Transverse colon (tissue), 4 donors: ENCODE data around the gene ADD1. TPM values are rescaled to one million over a fixed set of nuclear protein-coding genes. Genes with fewer than 3 reads are reported as not detected.
"Not testable (repeated sequence)": the region's sequence is repeated elsewhere in the genome, so short reads cannot be mapped to it uniquely, and the experiment has no call there.

Experiments used
- DNase-seq: peaks from one replicate; pipeline ENCODE4 v3.0.0-alpha.2; 2019
- H3K27ac ChIP-seq, 4 donors: fragments of 200-600 bp; sonication (generic); 2 replicates each; pipeline ENCODE4 v1.5.1; 2016 to 2018; ENCODE audit warnings: inconsistent platforms in 4 of 4
- H3K27me3 ChIP-seq: fragments of 200-600 bp; sonication (generic); 2 replicates; pipeline ENCODE4 v1.5.1; 2017; ENCODE audit warnings: inconsistent platforms
- H3K36me3 ChIP-seq, 4 donors: fragments of 200-600 bp; sonication (generic); 2 replicates each; pipeline ENCODE4 v1.5.1; 2017 to 2019; ENCODE audit warnings: inconsistent platforms in 4 of 4
- H3K4me1 ChIP-seq, 4 donors: fragments of 200-600 bp; sonication (generic); 2 replicates each; pipeline ENCODE4 v1.5.1; 2017 to 2020; ENCODE audit warnings: inconsistent platforms in 4 of 4
- H3K4me3 ChIP-seq, 4 donors: fragments of 200-600 bp; sonication (generic); 1 replicate in 1 of 4; 2 replicates in 3 of 4; pipeline versions ENCODE4 v1.5.1 to v1.6.1; 2017 to 2019; ENCODE audit warnings: inconsistent platforms in 4 of 4
- H3K9me3 ChIP-seq, 2 donors: fragments of 200-600 bp; sonication (generic); 2 replicates each; pipeline ENCODE4 v1.5.1; 2017 to 2019; ENCODE audit warnings: inconsistent platforms in 2 of 2
- CTCF ChIP-seq, 5 experiments: fragments of 200-600 bp in 3 of 5; fragments of 450-650 bp in 2 of 5; sonication (generic) in 3 of 5; IDR thresholded peaks; 1 replicate in 2 of 5; 2 replicates in 3 of 5; pipeline ENCODE4 v1.5.1; 2016 to 2017; ENCODE audit warnings: antibody characterized with exemption in 5 of 5, inconsistent platforms in 3 of 5, mild to moderate bottlenecking in 2 of 5, moderate library complexity in 1 of 5
- EP300 ChIP-seq: sonication (generic); formaldehyde crosslinking; IDR thresholded peaks from one replicate; pipeline ENCODE4 v1.6.1; 2017; ENCODE audit warnings: antibody characterized with exemption, low read depth
- POLR2A ChIP-seq: fragments of 450-650 bp; IDR thresholded peaks from one replicate; pipeline ENCODE4 v1.6.1; 2016; ENCODE audit warnings: antibody characterized with exemption, mild to moderate bottlenecking, moderate library complexity
- POLR2AphosphoS5 ChIP-seq, 3 donors: sonication (generic); formaldehyde crosslinking; IDR thresholded peaks; one replicate each; pipeline ENCODE4 v1.6.1; 2016; ENCODE audit warnings: antibody characterized with exemption in 3 of 3
- WGBS, 2 donors: methylation state at CpG; one replicate each; pipeline ENCODE4 v1.1.5; 2018; ENCODE audit warnings: low coverage in 1 of 2; 5-methylcytosine and 5-hydroxymethylcytosine counted together
- in situ Hi-C, 4 donors: fragments of 200-750 bp; cut with MboI; loops; one replicate each; pipeline versions ENCODE4 v1.15.0 to v1.15.1; 2017; ENCODE audit warnings: low sequenced_read_pairs in 3 of 4, low pct_ligation_motif_present in 1 of 4, low pct_unique_long_range_greater_than_20kb in 1 of 4
- intact Hi-C: fragments of 100-400 bp; cut with DNase I; formaldehyde crosslinking; loops from one replicate; pipeline ENCODE4 v1.15.1; 2023; ENCODE audit warnings: low total_unique reads
- total RNA-seq, 4 donors: library from RNA; depleted of rRNA; stranded (reverse); fragments of >200 nt; gene quantifications; one replicate each; pipeline ENCODE4 v1.1.0, GENCODE V29; 2016

The ADD1 gene
- total RNA-seq, 4 donors from 2014 or later: 218 to 392 (median 299) TPM

GRCh38 chr4:2922453-2923101 lies 78.9 kb downstream of the ADD1 start:
- H3K27me3 ChIP-seq, intact Hi-C loops, H3K4me3 ChIP-seq, in situ Hi-C loops, H3K9me3 ChIP-seq: not testable (repeated sequence)
- WGBS, 2 donors: 39% methylated on average over 5 of the region's 7 CpGs; no CpG with 5 or more reads in 1 of the 2 donors
- Histone ChIP-seq H3K4me1 (peaks cover 4 to 12% (median 8%) of the 10 kb centered on the region in 4 donors), H3K36me3 (peaks cover 0 to 27% (median 1%) of the 10 kb centered on the region in 4 donors), H3K27ac (peak overlapping the region in 2 of 4 donors; percentile 30 to 34)
- peak; percentile 56 for DNase-seq

- 76% methylated on average over 10 of the region's 10 CpGs; no CpG with 5 or more reads in 1 of the 2 donors for WGBS, 2 donors
- Histone ChIP-seq H3K4me3 (no peak overlapping the region), H3K4me1 (peaks cover 4 to 12% (median 8%) of the 10 kb centered on the region in 4 donors), H3K36me3 (peaks cover 0 to 28% (median 4%) of the 10 kb centered on the region in 4 donors), H3K27me3 (no peaks in the 10 kb centered on the region), H3K27ac (peak overlapping the region in 2 of 4 donors; percentile 30 to 34), H3K9me3 (no peaks in the 10 kb centered on the region)
- no peak for TF ChIP-seq POLR2AphosphoS5 (IDR thresholded peaks at IDR 0.05)
- TF ChIP-seq EP300: no peak
- no peak for TF ChIP-seq CTCF (IDR thresholded peaks at IDR 0.05)
- TF ChIP-seq POLR2A: no peak
- intact Hi-C loops (no loop called here), in situ Hi-C loops (no loop called here)
- no peak for DNase-seq
Measured at GRCh38 chr4:2923141-2923551, 79.5 kb downstream of the ADD1 start.

- DNase-seq: no peak
- WGBS, 2 donors: 91 to 100% methylated on average over 1 to 16 of the region's 16 CpGs
- intact Hi-C loops: no loop called here
- H3K36me3 ChIP-seq: peaks cover 0 to 34% (median 6%) of the 10 kb centered on the region in 4 donors
- peaks cover 4 to 12% (median 8%) of the 10 kb centered on the region in 4 donors for H3K4me1 ChIP-seq
- no peaks in the 10 kb centered on the region for H3K27me3 ChIP-seq
- no peaks in the 10 kb centered on the region for H3K9me3 ChIP-seq
- in situ Hi-C loops: no loop called here
- no peak overlapping the region for H3K4me3 ChIP-seq
- no peak overlapping the region for H3K27ac ChIP-seq
- TF ChIP-seq POLR2AphosphoS5 (IDR thresholded peaks at IDR 0.05) (no peak), EP300 (no peak), POLR2A (no peak), CTCF (IDR thresholded peaks at IDR 0.05) (no peak)
Measured at GRCh38 chr4:2923668-2924173, 80.1 kb downstream of the ADD1 start.

GRCh38 chr4:2924286-2924685 lies 80.6 kb downstream of the ADD1 start:
- intact Hi-C loops (no loop called here), in situ Hi-C loops (no loop called here)
- no peaks in the 10 kb centered on the region for H3K27me3 ChIP-seq
- no peak overlapping the region for H3K27ac ChIP-seq
- TF ChIP-seq CTCF (IDR thresholded peaks at IDR 0.05) (no peak), POLR2A (no peak), EP300 (no peak), POLR2AphosphoS5 (IDR thresholded peaks at IDR 0.05) (no peak)
- peaks cover 0 to 36% (median 6%) of the 10 kb centered on the region in 4 donors for H3K36me3 ChIP-seq
- H3K9me3 ChIP-seq: no peaks in the 10 kb centered on the region
- 91% methylated on average over 8 of the region's 8 CpGs; no CpG with 5 or more reads in 1 of the 2 donors for WGBS, 2 donors
- peaks cover 4 to 12% (median 8%) of the 10 kb centered on the region in 4 donors for H3K4me1 ChIP-seq
- no peak overlapping the region for H3K4me3 ChIP-seq
- DNase-seq: no peak
